OCI-LY3 (cell line): ENCODE data around the gene SORCS1.

Experiments
- CTCF ChIP-seq: fragments of 200-600, 300-600 bp; sonication (generic); IDR thresholded peaks from 2 replicates; pipeline ENCODE4 v1.5.1; 2014; ENCODE audit warnings: antibody characterized with exemption, low read length, low read depth
- EZH2phosphoT487 ChIP-seq: fragments of 200-600 bp; shearing (Covaris generic); IDR thresholded peaks from 2 replicates; pipeline ENCODE4 v1.6.1; 2018; ENCODE audit warnings: antibody characterized with exemption, mixed run types, low read depth

- TF ChIP-seq CTCF: no peak
- no peak for TF ChIP-seq EZH2phosphoT487
Measured at GRCh38 chr10:106708506-106708905, 456.0 kb downstream of the SORCS1 start.
